Measurements from ENCODE around the gene C1orf116.

The C1orf116 gene

DNA sequence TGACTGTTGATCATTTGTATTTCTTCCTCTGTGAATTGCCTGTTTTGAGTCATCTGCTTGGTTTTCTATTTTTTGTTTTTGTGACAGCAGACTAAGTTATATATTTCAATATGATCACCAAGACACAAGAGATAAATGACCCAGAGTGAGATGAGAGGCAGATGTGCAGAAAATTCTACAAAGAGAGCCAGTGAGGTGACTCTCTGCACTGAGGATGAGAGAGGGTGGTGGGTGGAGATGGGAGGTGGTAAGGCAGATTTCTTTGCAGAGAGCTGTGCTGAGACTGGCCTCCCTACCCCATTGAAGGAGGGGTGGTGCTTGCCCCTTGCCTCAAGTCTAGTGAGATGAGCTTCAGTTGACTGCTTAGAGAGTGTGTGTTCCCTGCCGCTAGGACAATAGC lies 44.7 kb downstream of the C1orf116 start:
- DNase-seq (ENCODE audit: low read depth in 3 of 3): no peak

GRCh38 chr1:206986885-206987284 lies 45.7 kb downstream of the C1orf116 start:
- no peak for DNase-seq (ENCODE audit: low read depth in 3 of 3)

DNA sequence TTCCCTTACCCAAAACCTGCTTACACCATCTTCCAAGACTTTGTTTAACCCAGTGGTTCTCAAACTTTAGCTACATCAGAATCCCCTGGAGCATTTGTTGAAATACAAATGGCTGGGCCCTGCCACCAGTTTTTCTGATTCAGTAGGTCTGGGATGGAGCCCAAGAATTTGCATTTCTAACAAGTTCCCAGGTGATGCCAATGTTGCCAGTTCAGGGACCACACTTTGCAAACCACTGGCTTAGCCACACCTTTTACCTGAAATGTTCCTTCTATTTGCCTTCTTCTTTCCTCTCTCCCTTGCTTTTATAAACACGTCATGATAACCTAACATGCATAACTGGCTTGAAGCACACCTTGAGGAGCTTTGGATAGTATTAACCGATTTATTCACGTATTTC lies 46.2 kb downstream of the C1orf116 start:
- no peak for DNase-seq (ENCODE audit: low read depth in 3 of 3)

DNA sequence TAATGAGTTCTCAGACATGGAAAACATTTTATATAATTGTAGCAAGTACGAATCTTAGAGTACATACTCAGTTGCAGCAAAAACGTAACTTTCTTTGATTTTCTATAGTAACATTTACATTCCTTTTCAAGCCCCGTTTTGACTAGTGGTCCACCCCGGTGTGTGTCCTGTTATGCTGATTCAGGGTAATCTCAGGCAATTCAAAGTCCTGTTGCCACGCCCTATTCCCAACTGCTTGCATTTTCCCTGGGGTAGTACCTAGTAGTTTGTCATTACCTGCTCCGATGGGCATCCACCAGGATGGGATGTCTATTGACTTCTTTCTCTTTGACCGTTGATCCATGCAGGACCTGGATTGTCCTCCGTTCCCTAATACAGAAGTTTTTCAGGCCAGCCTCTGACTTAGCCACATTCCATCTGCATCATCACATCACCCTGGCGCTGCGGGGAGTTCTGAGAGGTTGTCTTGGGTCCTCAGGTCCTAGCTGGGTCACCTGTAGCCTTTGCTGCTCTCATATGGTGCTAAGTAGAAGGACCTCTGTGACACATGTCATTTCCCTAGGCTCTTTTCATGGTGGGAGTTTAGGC lies 47.3 kb downstream of the C1orf116 start:
- no peak for DNase-seq (ENCODE audit: low read depth in 3 of 3)

GRCh38 chr1:206982216-206982615 lies 50.3 kb downstream of the C1orf116 start:
- DNase-seq (ENCODE audit: low read depth in 3 of 3): peak; percentile 16 to 52 (median 21)

DNA sequence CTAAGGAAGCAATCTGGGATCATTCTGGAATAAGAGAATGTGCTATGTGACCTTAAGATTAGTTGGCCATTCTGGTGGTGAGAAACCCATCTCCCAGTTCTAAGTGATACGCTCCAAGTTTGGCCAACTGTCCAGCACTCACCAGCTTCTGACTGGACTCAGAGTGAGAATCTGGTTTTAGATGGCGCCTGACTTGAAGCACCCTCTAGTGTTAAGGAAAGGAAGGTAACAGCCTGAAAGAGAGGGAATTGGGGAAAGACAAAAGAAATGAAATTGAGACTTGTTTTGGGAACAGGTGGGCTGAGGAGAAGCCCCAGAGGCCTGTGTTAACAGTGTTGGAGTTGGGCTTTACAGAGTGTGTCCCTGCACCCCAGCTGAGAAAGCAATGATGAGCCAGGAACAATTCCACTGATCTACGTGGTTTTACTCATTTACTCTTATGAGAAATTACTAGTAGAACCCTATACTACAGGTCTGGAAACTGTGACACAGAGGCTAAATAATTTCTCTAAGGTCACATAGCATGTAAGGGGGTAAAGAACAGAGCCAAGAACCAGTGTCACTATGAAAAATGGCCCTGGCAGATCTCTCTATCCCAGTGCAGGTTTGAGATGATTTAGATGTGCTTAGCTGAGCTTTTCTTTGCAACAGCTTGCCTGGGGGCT lies 53.0 kb downstream of the C1orf116 start:
- DNase-seq (ENCODE audit: low read depth in 3 of 3): no peak

- no peak for DNase-seq (ENCODE audit: low read depth in 3 of 3)
Observed at GRCh38 chr1:206978259-206978658, 54.3 kb downstream of the C1orf116 start.

- no peak for DNase-seq (ENCODE audit: low read depth in 3 of 3)
Observed at GRCh38 chr1:206975306-206975705, 57.2 kb downstream of the C1orf116 start.

GRCh38 chr1:206974140-206974539 lies 58.4 kb downstream of the C1orf116 start:
- DNase-seq (ENCODE audit: low read depth in 3 of 3): no peak

GRCh38 chr1:206972728-206973127 lies 59.8 kb downstream of the C1orf116 start:
- DNase-seq (ENCODE audit: low read depth in 3 of 3): no peak

- DNase-seq (ENCODE audit: low read depth in 3 of 3): no peak
Observed at GRCh38 chr1:206971029-206971655, 61.4 kb downstream of the C1orf116 start.

DNA sequence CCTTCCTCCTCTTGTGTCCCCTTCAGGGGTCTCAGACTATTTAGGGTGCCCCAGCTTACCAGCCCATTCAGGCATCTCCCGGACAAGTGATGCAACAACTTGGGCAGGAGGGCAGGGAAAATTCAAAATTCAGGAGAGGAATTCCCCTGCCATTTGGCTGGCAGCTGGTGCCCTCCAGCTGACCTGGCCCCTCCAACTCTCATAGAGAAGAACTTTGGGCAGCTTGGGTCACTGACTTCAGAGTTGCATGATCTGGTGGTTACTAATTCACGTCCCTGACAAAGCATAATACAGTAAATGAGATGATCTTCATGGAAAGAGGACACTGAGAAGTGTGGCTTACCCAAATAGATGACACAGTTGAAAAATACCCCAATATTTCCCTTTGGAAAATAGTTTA lies 62.1 kb downstream of the C1orf116 start, which contains the start of gene FCAMR:
Gene FCAMR (minus strand): TSS at position 15 of the 400 bp plus-strand sequence. CDS start 335 bp downstream, outside the sequence.
- no peak for DNase-seq (ENCODE audit: low read depth in 3 of 3)

GRCh38 chr1:206969090-206969489 lies 63.5 kb downstream of the C1orf116 start:
- DNase-seq (ENCODE audit: low read depth in 3 of 3): no peak
